ENCODE measurements around the gene GNG4. TPM values are rescaled to one million over a fixed set of nuclear protein-coding genes. Genes with fewer than 3 reads are reported as not detected.

Gene GNG4
- total RNA-seq, 4 donors from 2014 or later, result 0.42 to 6.3 (median 0.98) TPM; not detected in 1

DNA sequence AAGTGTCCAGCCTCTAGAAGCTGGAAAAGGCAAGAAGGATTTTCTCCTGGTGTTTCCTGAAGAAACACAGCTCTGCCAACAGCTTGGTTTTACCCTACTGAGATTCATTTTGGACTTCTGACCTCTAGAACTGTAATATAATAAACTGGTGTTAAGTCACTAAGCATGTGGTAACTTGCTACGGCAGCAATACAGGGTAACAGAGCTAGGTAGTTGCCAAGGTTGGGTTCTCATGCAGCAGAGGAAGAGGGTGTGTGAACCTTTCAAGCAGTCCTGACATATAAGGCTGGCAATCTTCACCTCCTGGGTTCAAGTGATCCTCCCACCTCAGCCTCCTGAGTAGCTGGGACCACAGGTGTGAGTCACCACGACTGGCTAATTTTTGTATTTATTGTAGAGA is 36.0 kb downstream of the GNG4 start:
- no peak for DNase-seq (ENCODE audit: low spot score in 2 of 2)
- Histone ChIP-seq H3K27me3 (no peaks in the 10 kb centered on the region), H3K9me3 (no peaks in the 10 kb centered on the region), H3K4me3 (no peak overlapping the region), H3K36me3 (no peaks in the 10 kb centered on the region), H3K4me1 (no peaks in the 10 kb centered on the region), H3K27ac (no peak overlapping the region)
- TF ChIP-seq EP300 (IDR thresholded peaks at IDR 0.05) (no peak), POLR2A (IDR thresholded peaks at IDR 0.05) (no peak)
- TF ChIP-seq, protein P1, sequence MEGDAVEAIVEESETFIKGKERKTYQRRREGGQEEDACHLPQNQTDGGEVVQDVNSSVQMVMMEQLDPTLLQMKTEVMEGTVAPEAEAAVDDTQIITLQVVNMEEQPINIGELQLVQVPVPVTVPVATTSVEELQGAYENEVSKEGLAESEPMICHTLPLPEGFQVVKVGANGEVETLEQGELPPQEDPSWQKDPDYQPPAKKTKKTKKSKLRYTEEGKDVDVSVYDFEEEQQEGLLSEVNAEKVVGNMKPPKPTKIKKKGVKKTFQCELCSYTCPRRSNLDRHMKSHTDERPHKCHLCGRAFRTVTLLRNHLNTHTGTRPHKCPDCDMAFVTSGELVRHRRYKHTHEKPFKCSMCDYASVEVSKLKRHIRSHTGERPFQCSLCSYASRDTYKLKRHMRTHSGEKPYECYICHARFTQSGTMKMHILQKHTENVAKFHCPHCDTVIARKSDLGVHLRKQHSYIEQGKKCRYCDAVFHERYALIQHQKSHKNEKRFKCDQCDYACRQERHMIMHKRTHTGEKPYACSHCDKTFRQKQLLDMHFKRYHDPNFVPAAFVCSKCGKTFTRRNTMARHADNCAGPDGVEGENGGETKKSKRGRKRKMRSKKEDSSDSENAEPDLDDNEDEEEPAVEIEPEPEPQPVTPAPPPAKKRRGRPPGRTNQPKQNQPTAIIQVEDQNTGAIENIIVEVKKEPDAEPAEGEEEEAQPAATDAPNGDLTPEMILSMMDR (IDR thresholded peaks at IDR 0.05), result no peak
- whole genome bisulfite sequencing, 2 donors, result 81 to 86% methylated on average over 2 of the region's 2 CpGs

DNA sequence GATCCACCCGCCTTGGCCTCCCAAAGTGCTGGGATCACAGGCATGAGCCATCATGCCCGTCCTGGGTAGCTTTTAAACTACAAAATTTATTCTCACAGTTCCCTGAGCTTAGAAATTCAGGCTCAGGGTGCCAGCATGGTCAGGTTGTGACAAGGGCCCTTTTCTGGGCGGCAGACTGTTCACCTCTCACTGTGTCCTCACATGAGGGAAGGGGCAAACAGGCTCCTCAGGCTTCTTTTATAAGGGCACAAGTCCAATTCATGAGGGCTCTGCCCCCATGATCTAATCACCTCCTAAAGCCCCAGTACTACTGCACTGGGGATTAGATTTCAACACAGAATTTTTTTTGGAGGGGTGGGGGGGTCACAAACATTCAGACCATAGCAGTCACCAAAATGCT is 36.8 kb downstream of the GNG4 start:
- TF ChIP-seq EP300 (IDR thresholded peaks at IDR 0.05) (no peak), POLR2A (IDR thresholded peaks at IDR 0.05) (no peak)
- TF ChIP-seq, protein P1 (IDR thresholded peaks at IDR 0.05), result no peak
- Histone ChIP-seq H3K4me3 (no peak overlapping the region), H3K27ac (no peak overlapping the region), H3K36me3 (no peaks in the 10 kb centered on the region), H3K9me3 (no peaks in the 10 kb centered on the region), H3K4me1 (no peaks in the 10 kb centered on the region), H3K27me3 (no peaks in the 10 kb centered on the region)
- 80 to 95% methylated on average over 3 of the region's 3 CpGs for WGBS, 2 donors
- no peak for DNase-seq (ENCODE audit: low spot score in 2 of 2)

DNA sequence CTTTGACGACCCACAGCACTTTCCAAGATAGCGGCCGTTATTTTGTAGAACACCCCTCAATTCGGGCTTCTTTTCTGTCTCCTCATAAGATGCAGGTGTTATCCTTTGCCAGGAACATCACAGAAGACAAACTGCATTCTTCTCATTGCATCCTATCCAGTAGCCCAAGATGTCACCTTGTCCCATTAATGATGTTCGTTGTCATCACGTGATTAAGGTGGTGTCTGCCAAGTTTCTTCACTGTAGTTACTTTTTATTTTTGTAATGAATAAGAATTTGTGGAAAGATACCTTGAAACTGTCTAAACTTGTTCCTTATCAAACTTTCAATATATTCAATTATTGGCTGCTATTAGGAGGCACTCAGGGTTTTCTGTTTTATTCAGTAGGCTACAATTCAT is 39.4 kb downstream of the GNG4 start:
- H3K4me1 ChIP-seq, result no peaks in the 10 kb centered on the region
- DNase-seq (ENCODE audit: low spot score in 2 of 2), result no peak
- no peak overlapping the region for H3K4me3 ChIP-seq
- TF ChIP-seq, protein P1 (IDR thresholded peaks at IDR 0.05), result no peak
- TF ChIP-seq EP300 (IDR thresholded peaks at IDR 0.05) (no peak), POLR2A (IDR thresholded peaks at IDR 0.05) (no peak)
- H3K27ac ChIP-seq, result no peak overlapping the region
- H3K9me3 ChIP-seq, result no peaks in the 10 kb centered on the region
- H3K27me3 ChIP-seq, result no peaks in the 10 kb centered on the region
- 91 to 92% methylated on average over 6 of the region's 6 CpGs for WGBS, 2 donors
- H3K36me3 ChIP-seq, result no peaks in the 10 kb centered on the region

GRCh38 chr1:235608278-235608677 is 41.3 kb downstream of the GNG4 start:
- H3K27me3 ChIP-seq, result no peaks in the 10 kb centered on the region
- no peaks in the 10 kb centered on the region for H3K36me3 ChIP-seq
- H3K4me1 ChIP-seq, result no peaks in the 10 kb centered on the region
- WGBS, 2 donors, result 55 to 66% methylated on average over 3 of the region's 3 CpGs
- H3K9me3 ChIP-seq, result no peaks in the 10 kb centered on the region
- TF ChIP-seq EP300 (IDR thresholded peaks at IDR 0.05) (no peak), POLR2A (IDR thresholded peaks at IDR 0.05) (no peak)
- TF ChIP-seq, protein P1 (IDR thresholded peaks at IDR 0.05), result no peak
- H3K27ac ChIP-seq, result no peak overlapping the region
- no peak overlapping the region for H3K4me3 ChIP-seq
- no peak for DNase-seq (ENCODE audit: low spot score in 2 of 2)

DNA sequence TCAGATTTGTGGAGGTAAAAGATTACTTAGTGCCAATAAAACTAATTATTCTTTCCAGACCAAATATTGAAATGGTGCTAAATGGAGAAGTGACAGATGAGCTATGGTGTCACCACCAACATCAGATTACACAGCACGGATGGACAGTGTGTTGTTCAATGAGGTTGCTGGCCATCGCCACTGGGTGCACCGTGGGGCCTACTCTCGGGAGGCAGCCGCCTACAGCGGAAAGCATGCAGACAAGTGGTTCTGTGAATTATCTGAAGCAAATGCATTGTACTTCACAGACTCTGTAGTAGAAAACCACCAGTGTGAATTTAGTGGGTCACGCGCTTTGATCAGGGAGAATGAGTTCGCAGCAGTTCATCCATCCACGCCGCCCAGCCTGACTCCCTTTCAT is 42.3 kb downstream of the GNG4 start:
- H3K9me3 ChIP-seq, result no peaks in the 10 kb centered on the region
- H3K36me3 ChIP-seq, result no peaks in the 10 kb centered on the region
- no peak for DNase-seq (ENCODE audit: low spot score in 2 of 2)
- H3K27me3 ChIP-seq, result no peaks in the 10 kb centered on the region
- H3K4me1 ChIP-seq, result no peaks in the 10 kb centered on the region
- H3K4me3 ChIP-seq, result no peak overlapping the region
- no peak for TF ChIP-seq EP300 (IDR thresholded peaks at IDR 0.05)
- TF ChIP-seq POLR2A (IDR thresholded peaks at IDR 0.05), result no peak
- TF ChIP-seq, protein P1 (IDR thresholded peaks at IDR 0.05), result no peak
- WGBS, 2 donors, result 71 to 86% methylated on average over 11 of the region's 11 CpGs
- H3K27ac ChIP-seq, result no peak overlapping the region

Data from tibial nerve (tissue), 4 donors.